Stimulated activated CD4-positive, alpha-beta T cell treated with anti-CD3 and anti-CD28 coated beads, Interleukin-4, amount 100 ng/mL, for 1 hour (primary cell): ENCODE data around the gene INIP.
A peak's percentile ranks its signal among the peaks of the same experiment; 100 is the strongest.

Source experiments
- DNase-seq: peaks from one replicate; pipeline ENCODE4 v3.0.0-alpha.2; 2020

Gene INIP, protein sequence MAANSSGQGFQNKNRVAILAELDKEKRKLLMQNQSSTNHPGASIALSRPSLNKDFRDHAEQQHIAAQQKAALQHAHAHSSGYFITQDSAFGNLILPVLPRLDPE

DNA sequence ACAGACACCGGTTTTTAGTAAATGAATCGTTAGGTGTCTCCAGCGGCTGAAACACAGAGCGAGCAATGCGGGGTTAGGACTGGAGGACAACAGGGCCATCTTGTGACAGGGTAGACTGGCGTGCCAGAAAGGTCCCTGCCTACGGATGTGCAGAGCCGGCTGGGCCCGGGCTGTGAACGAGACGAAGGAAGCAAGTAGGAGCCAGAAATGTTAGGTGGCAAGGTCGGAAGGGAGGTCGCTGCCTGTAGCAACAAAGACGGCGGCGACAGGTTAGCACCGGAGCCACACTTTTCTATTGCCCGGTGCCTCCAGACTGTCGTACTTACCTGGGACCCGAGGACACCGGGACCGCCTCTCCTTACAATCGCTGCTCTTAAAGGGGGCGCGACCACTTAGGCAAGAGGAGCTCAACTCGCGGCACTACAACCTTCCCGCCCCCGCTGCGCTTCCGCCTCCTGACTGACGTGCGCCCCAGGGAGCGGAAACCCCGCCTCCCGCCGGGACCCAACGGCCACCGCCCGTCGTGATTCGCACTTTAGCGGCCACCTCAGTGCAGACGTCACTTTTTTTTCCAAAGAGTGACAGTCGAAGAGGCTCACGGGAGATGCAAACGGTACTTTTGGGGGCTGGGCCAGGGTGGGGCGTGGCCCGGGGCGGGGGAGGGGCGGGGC is at the start of gene INIP:
TSS of gene INIP (minus strand) at position 457 of the 671 bp plus-strand sequence. CDS start 1,632 bp downstream, outside the sequence.
- peak; percentile 97 for DNase-seq

- no peak for DNase-seq
Measured at GRCh38 chr9:112765281-112765680, 47.4 kb upstream of the INIP start.

DNA sequence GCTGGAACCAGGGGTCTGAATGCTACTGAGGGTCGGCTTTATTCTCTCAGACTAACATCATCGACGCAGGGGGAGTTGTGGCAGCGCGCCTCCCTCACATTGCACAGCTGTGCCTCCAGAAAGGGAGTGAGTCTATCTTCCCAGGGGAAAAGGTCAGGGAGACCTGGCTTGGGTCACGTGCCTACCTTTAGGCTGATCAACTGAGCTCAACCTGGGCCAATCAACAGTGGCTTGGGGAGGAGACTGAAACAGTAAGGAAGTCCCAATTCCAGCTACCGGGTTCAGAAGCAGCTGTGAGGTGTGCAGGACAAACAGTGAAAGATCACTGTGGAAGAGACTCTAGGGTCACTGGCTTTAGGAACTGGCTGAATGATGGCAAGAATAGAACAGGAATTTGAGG is 46.9 kb upstream of the INIP start:
- DNase-seq: no peak

DNA sequence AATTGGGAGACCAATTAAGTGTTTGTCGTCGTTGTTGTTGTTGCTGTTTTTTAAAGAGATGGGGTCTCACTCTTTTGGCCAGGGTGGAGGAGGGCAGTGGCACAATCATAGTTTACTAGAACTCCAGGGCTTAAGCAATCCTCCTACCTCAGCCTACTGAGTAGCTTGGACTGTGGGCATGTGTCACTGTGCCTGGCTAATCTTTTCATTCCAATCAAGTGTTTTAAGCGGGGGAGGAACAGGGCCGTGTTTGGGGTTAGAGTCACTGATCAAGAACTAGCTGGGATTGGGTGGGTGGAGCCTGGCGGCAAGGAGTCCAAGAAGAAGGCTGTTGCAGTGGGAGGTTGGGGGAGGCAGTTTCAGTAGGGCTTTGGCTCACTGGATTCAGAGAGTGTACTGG is 46.4 kb upstream of the INIP start:
- DNase-seq: no peak

DNA sequence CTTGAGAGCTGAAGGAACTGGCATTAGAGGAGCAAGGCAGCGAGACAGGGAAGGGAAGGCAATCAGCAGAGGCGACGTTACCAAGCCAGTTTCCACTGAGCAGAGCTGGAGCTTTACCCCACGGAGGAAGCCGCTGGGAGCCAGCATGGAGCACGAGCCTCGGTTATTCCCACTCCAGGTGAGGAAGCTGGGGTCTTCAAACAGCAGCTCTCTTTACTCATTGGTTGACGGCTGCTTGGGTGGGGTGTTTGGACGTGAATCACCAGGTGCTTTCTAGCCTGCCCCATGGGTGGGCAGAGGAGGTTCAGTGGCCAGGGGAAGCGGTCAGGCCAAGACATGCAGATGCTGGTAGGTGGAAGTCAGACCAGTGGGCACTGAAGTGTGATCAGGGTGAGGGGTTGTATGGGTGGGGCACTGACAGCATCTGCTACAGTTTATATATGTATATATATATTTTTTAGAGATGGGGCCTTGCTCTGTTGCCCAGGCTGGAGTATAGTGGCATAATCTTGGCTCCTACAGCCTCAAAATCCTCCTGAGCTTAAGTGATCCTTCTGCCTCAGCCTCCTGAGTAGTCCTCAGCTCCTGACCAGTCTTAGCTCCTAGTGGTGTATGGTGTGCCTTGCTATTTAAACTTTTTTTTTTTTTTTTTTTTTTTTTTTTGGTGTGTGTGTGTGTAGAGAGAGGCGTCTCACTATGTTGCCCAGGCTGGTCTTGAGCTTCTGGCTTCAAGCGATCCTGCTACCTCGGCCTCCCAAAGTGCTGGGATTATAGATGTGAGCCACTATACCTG is 45.0 kb upstream of the INIP start:
- DNase-seq: no peak

- DNase-seq: no peak
Measured at GRCh38 chr9:112761912-112762655, 44.2 kb upstream of the INIP start.

DNA sequence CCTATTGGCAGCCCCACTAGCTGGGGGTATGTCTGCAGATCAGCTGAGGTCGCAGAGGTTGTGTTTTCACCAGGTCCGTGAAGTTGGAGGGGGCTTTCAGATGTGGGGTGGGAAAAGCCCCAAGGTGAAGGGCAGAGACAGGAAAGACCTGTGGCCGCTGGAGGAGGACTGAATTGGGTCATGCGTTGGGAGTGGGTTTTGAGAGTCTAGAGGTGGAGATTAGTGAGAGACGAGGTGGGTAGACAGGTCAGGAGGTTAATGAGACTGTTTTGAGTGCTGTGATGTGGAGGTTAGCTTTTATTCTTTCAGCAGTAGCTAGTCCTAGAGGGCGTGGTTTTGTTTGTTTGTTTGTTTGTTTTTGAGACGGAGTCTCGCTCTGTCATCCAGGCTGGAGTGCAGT is 42.9 kb upstream of the INIP start:
- no peak for DNase-seq

DNA sequence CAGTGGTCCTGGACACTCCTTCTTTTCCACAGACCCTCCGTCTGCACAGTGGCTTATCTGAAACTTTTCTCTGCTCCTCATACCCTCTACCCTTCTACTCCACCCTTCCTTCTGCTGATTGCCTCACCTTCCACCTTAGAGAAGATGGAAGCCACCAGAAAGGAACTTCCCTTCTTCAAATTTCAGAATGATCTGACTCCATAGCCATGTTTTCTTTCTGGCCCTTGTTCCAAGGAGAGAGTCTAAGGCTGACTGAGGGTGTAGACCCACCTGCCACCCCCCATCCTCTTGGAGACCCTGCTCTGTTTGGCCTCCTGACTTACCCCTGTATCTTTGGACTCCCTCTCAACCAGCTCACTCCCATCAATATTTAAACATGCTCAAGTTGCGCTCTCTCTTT is 40.0 kb upstream of the INIP start:
- DNase-seq: no peak

GRCh38 chr9:112757282-112757883 is 39.5 kb upstream of the INIP start:
- no peak for DNase-seq

GRCh38 chr9:112755675-112756074 is 37.8 kb upstream of the INIP start:
- no peak for DNase-seq

DNA sequence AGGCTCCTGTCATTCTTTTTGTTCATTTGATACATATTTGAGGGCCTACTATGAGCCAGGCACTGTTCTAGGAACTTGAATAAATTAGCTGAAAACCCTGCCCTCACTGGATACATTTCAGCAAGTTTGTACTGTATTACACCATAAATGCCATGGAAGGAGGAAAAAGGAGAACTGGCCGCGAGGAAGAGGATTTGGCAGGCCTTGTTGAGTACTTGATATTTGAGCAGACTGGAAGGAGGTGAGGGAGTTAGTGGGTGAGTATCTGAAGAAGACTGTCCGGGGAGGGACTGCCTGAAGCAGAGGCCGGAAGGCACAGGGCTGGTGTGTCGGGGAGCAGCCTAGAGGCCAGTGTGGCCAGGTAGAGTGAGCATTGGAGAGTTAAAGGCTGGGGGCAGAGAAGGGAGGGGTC is 37.1 kb upstream of the INIP start:
- no peak for DNase-seq

DNA sequence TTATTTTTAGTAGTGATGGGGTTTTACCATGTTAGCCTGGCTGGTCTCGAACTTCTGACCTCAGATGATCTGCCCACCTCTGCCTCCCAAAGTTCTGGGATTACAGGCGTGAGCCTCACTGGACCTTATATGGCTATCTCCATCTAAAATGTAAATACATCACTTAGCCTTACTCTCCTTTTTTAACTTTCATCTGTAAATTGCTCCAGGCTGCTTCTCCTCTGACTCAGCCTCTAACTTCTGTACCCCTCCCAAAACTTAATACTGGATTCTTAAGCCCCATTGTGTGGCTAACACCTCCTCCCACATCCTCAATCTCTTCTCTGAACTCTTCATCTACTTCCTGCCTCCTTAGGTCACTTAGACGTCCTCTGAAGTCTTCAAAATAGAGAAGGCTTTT is 36.7 kb upstream of the INIP start:
- DNase-seq: no peak

GRCh38 chr9:112753725-112754124 is 35.8 kb upstream of the INIP start:
- DNase-seq: no peak

DNA sequence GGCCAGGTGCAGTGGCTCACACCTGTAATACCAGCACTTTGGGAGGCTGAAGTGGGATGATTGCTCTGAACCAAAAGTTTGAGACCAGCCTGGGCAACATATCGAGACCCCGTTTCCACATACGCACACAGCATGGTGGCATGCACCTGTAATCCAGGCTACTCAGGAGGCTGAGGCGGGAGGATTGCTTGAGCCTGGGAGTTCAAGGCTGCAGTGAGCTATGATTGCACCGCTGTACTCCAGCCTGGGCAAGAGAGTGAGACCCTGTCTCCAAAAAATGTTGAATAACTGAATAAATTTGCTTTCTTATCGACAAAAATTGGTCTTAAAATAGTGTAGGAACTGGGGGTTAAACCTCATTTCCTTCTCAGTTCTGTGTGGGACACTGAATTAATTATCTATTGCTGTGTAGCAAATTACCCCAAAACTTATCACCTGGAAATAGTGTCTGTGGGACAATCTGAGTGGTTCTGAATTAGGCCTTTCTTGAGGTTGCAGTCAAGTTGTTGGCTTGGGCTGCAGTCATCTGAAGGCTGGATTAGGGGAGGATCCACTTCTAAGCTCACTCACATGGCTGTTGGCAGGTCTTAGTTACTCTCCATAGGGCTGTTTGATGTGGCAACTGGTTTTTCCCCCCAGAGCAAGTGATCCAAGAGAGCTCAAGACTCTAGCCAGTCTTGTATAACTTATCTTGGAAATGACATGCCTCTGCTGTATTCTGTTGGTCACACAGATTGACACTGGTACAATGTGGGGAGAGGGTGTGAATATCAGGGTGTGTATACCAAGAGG is 34.6 kb upstream of the INIP start:
- no peak for DNase-seq

DNA sequence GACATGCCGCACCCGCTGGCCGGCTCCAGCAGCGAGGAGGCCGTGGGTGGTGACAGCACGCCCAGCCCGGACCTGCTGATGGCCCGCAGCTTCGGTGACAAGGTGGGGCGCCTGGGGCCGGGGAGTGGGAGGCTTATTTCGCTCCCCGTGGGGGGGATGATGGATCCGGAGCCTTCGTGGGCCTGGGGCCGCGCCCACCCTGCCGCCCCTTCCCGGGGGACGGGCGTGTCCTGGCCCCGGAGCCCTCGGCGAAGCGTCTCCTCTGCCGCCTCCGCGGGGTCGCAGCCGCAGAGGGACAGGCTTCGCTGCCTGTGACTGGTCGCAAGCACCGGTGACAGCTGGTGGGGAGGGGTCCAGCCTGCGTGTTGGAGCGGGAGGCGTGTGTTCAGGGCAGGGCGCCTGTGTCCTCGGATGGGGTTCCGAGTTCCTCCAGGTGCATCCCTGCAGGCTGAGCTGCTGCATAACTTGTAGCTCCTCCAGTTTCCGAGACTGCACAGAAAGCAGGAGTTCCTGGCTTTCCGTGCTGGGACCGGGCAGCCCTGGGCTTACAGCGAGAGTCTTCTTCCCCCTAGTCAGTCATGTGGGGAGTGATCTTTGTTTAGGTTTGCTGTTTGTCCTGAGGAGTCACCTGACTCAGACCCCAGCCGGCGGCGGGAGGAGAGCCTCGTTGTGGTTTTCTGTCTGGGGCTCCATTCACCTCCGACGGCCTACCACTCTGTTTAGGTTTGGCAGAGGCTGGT is 33.3 kb upstream of the INIP start:
- peak; percentile 19 for DNase-seq

- no peak for DNase-seq
Measured at GRCh38 chr9:112750764-112751055, 32.8 kb upstream of the INIP start.

DNA sequence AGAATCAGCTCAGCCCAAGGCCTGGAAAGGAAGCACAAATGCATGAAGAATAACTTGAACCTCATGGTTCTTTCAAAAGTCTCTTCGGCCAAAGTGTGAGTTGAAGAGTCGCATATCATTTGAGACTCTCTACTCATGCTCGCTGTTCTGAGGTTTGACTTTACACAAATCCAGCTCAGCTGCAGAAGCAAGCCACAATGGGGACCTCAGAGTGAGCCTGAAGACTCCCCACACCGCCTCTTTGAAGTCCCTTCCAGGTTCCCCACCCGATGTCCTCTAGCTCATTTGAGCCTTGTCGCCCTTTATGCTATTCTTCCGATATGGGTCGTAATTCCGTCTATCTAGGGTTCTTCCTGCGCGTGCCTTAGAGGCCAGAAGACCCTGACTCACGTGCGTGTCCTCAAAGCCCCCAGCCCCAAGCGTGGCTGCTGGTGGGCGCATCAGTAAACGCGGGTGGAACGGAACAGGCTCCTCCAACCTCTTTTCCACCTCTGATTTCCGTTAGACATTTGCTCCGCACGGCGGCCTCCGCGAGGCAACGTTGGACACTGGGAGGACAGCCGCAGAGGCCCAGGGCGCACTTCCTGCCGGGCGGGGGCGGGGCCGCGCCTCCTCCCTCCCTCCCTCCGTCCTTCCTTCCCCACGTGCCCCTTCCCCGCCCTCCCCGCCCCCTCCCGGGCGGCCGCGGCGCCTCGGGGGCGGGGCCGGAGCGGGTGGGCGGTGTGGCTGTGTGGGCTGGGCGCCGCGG is 32.3 kb upstream of the INIP start, which contains the start of gene SNX30:
TSS of gene SNX30 (plus strand) at position 745 of the 748 bp plus-strand sequence. CDS start 242 bp downstream, outside the sequence.
- peak; percentile 72 for DNase-seq

- no peak for DNase-seq
Measured at GRCh38 chr9:112747094-112747493, 29.2 kb upstream of the INIP start.

DNA sequence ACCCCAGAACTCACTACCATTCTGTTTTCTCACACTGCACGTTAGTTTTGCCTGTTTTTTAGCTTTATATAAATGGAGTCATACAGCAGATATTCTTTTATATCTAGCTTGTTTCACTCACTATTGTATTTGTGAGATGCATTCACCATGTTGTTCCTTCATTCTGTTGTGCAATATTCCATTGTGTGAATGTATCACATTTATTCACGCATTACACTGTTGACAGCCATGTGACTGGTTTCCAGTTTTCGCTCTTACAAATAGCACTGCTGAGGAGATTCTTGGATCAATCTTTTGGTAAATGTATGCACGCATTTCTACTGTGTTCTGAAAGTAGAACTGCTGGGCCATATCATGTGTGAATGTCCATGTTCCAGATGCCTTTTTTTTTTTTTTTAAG is 26.3 kb upstream of the INIP start:
- no peak for DNase-seq

GRCh38 chr9:112743216-112743836 is 25.4 kb upstream of the INIP start:
- DNase-seq: no peak
